ENCODE results near the gene OCEL1. TPM values are rescaled to one million over a fixed set of nuclear protein-coding genes. Genes with fewer than 3 reads are reported as not detected.

OCEL1 gene
- total and polyA plus RNA-seq, 2 of the 13 experiments (the other 11 are each of a cell fraction or from before 2014, with no cell fraction given) = 10.6 to 17.2 TPM

DNA sequence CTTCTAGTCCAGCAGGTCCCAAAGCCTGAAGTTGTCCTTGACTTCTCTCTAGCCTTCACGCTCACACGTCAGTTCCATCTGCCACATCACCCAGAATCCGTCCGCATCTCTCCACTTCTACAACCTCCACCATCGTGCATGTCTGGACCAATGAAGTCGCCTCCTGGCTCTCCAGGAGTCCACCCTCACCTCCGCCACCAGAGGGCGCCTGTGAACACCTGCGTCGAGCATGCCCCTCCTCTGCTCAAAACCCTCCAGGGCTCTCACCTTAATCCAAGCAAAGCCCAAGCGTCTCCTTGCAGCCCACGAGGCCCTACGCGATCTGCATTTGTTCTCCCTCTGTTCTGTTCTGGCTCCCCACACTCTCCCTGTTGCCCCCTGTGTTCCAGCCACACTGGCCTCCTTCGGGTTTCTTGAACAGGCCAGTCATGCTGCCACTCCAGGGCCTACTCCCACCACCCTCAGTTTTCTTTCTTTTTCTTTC lies 34.9 kb downstream of the OCEL1 start (continued):
- 0 out of 2 replicates have a peak, but pooled peaks have one; percentile 9 for TF ChIP-seq ELF1 (CRISPR knock-in tag; IDR thresholded peaks at IDR 0.05)
- TF ChIP-seq, protein P1, sequence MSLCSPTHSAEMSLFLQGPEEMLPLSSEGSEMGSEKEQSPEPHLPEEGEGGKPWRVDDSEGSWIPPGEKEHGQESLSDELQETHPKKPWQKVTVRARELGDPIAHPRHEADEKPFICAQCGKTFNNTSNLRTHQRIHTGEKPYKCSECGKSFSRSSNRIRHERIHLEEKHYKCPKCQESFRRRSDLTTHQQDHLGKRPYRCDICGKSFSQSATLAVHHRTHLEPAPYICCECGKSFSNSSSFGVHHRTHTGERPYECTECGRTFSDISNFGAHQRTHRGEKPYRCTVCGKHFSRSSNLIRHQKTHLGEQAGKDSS (CRISPR knock-in tag; IDR thresholded peaks at IDR 0.05; ENCODE audit: borderline replicate concordance, low read depth) = peak; percentile 63; the same call in 1 of the 2 replicates
- TF ChIP-seq, protein P2, sequence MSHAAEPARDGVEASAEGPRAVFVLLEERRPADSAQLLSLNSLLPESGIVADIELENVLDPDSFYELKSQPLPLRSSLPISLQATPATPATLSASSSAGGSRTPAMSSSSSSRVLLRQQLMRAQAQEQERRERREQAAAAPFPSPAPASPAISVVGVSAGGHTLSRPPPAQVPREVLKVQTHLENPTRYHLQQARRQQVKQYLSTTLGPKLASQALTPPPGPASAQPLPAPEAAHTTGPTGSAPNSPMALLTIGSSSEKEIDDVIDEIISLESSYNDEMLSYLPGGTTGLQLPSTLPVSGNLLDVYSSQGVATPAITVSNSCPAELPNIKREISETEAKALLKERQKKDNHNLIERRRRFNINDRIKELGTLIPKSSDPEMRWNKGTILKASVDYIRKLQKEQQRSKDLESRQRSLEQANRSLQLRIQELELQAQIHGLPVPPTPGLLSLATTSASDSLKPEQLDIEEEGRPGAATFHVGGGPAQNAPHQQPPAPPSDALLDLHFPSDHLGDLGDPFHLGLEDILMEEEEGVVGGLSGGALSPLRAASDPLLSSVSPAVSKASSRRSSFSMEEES (CRISPR knock-in tag; IDR thresholded peaks at IDR 0.05) = peak; percentile 39; the same call in 1 of the 2 replicates
- no peak for TF ChIP-seq KDM6A (CRISPR knock-in tag; IDR thresholded peaks at IDR 0.05; ENCODE audit: low read depth)
- TF ChIP-seq ZNF501 (CRISPR knock-in tag; IDR thresholded peaks at IDR 0.05) = no peak
- TF ChIP-seq, protein P3, sequence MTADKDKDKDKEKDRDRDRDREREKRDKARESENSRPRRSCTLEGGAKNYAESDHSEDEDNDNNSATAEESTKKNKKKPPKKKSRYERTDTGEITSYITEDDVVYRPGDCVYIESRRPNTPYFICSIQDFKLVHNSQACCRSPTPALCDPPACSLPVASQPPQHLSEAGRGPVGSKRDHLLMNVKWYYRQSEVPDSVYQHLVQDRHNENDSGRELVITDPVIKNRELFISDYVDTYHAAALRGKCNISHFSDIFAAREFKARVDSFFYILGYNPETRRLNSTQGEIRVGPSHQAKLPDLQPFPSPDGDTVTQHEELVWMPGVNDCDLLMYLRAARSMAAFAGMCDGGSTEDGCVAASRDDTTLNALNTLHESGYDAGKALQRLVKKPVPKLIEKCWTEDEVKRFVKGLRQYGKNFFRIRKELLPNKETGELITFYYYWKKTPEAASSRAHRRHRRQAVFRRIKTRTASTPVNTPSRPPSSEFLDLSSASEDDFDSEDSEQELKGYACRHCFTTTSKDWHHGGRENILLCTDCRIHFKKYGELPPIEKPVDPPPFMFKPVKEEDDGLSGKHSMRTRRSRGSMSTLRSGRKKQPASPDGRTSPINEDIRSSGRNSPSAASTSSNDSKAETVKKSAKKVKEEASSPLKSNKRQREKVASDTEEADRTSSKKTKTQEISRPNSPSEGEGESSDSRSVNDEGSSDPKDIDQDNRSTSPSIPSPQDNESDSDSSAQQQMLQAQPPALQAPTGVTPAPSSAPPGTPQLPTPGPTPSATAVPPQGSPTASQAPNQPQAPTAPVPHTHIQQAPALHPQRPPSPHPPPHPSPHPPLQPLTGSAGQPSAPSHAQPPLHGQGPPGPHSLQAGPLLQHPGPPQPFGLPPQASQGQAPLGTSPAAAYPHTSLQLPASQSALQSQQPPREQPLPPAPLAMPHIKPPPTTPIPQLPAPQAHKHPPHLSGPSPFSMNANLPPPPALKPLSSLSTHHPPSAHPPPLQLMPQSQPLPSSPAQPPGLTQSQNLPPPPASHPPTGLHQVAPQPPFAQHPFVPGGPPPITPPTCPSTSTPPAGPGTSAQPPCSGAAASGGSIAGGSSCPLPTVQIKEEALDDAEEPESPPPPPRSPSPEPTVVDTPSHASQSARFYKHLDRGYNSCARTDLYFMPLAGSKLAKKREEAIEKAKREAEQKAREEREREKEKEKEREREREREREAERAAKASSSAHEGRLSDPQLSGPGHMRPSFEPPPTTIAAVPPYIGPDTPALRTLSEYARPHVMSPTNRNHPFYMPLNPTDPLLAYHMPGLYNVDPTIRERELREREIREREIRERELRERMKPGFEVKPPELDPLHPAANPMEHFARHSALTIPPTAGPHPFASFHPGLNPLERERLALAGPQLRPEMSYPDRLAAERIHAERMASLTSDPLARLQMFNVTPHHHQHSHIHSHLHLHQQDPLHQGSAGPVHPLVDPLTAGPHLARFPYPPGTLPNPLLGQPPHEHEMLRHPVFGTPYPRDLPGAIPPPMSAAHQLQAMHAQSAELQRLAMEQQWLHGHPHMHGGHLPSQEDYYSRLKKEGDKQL (CRISPR knock-in tag; IDR thresholded peaks at IDR 0.05; ENCODE audit: low read depth) = no peak
- TF ChIP-seq, protein P4, sequence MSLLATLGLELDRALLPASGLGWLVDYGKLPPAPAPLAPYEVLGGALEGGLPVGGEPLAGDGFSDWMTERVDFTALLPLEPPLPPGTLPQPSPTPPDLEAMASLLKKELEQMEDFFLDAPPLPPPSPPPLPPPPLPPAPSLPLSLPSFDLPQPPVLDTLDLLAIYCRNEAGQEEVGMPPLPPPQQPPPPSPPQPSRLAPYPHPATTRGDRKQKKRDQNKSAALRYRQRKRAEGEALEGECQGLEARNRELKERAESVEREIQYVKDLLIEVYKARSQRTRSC (CRISPR knock-in tag; IDR thresholded peaks at IDR 0.05; ENCODE audit: low read depth) = no peak
- no peak for TF ChIP-seq NAIF1 (CRISPR knock-in tag; IDR thresholded peaks at IDR 0.05; ENCODE audit: borderline replicate concordance)
- TF ChIP-seq ZNF543 (CRISPR knock-in tag; IDR thresholded peaks at IDR 0.05) = 0 out of 2 replicates have a peak, but pooled peaks have one; percentile 39
- no peak for TF ChIP-seq THYN1 (CRISPR knock-in tag; IDR thresholded peaks at IDR 0.05; ENCODE audit: borderline replicate concordance, low read depth)
- no peak for TF ChIP-seq SIX1 (CRISPR knock-in tag; IDR thresholded peaks at IDR 0.05; ENCODE audit: borderline replicate concordance)
- 0 out of 2 replicates have a peak, but pooled peaks have one; percentile 35 for TF ChIP-seq ZBTB20 (CRISPR knock-in tag; IDR thresholded peaks at IDR 0.05; ENCODE audit: borderline replicate concordance, low read depth)
- TF ChIP-seq, protein P5, sequence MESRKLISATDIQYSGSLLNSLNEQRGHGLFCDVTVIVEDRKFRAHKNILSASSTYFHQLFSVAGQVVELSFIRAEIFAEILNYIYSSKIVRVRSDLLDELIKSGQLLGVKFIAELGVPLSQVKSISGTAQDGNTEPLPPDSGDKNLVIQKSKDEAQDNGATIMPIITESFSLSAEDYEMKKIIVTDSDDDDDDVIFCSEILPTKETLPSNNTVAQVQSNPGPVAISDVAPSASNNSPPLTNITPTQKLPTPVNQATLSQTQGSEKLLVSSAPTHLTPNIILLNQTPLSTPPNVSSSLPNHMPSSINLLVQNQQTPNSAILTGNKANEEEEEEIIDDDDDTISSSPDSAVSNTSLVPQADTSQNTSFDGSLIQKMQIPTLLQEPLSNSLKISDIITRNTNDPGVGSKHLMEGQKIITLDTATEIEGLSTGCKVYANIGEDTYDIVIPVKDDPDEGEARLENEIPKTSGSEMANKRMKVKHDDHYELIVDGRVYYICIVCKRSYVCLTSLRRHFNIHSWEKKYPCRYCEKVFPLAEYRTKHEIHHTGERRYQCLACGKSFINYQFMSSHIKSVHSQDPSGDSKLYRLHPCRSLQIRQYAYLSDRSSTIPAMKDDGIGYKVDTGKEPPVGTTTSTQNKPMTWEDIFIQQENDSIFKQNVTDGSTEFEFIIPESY (CRISPR knock-in tag; IDR thresholded peaks at IDR 0.05) = peak; percentile 72
- TF ChIP-seq BRCA1 (CRISPR knock-in tag; IDR thresholded peaks at IDR 0.05) = no peak
- TF ChIP-seq, protein P6, sequence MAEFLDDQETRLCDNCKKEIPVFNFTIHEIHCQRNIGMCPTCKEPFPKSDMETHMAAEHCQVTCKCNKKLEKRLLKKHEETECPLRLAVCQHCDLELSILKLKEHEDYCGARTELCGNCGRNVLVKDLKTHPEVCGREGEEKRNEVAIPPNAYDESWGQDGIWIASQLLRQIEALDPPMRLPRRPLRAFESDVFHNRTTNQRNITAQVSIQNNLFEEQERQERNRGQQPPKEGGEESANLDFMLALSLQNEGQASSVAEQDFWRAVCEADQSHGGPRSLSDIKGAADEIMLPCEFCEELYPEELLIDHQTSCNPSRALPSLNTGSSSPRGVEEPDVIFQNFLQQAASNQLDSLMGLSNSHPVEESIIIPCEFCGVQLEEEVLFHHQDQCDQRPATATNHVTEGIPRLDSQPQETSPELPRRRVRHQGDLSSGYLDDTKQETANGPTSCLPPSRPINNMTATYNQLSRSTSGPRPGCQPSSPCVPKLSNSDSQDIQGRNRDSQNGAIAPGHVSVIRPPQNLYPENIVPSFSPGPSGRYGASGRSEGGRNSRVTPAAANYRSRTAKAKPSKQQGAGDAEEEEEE (CRISPR knock-in tag; IDR thresholded peaks at IDR 0.05; ENCODE audit: borderline replicate concordance) = 0 out of 2 replicates have a peak, but pooled peaks have one; percentile 30
- 0 out of 2 replicates have a peak, but pooled peaks have one; percentile 6 for TF ChIP-seq ETV5 (CRISPR knock-in tag; IDR thresholded peaks at IDR 0.05; ENCODE audit: borderline replicate concordance)

Measured in HepG2 (cell line).